ENCODE measurements around the gene PYCARD. TPM values are rescaled to one million over a fixed set of nuclear protein-coding genes. Genes with fewer than 3 reads are reported as not detected.

PYCARD gene
- polyA plus RNA-seq, 1 donor (not counting 4 experiments of a cell fraction or from before 2014, with no cell fraction given), result 58.1 TPM

DNA sequence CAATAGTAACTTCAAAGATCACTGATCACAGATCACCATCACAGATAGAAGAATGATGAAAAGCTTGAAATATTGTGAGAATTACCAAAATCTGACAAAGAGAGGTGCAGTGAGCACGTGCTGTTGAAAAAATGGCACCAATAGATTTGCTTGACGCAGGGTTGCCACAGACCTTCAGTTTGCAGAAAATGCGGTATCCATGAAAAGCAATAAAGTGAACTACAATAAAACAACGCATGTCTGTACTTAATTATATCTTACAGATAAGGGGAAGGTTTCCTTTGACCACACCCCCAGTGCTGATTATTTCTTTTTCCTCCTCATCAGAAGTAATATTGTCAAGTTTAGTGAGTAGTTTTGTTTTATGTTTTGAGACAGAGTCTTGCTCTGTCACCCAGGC lies 35.5 kb upstream of the PYCARD start:
- Histone ChIP-seq H3K27ac (ENCODE audit: control insufficient read depth, insufficient read depth, low read length) (no peak overlapping the region), H4K20me1 (ENCODE audit: control insufficient read depth, extremely low read depth, insufficient read depth, low read length) (no peaks in the 10 kb centered on the region), H2AFZ (ENCODE audit: control insufficient read depth, low read length) (no peak overlapping the region), H3K4me2 (ENCODE audit: control insufficient read depth, extremely low read depth, insufficient read depth, low read depth, low read length) (no peak overlapping the region), H3K4me3 (ENCODE audit: control insufficient read depth in 2 of 3, extremely low read depth in 1 of 3, insufficient read depth in 2 of 3, low read depth in 1 of 3, low read length in 3 of 3) (no peak overlapping the region), H3K79me2 (ENCODE audit: control insufficient read depth, insufficient read depth, low read length) (no peaks in the 10 kb centered on the region), H3K27me3 (ENCODE audit: control insufficient read depth, extremely low read depth, insufficient read depth, low read length) (peaks cover 4% of the 10 kb centered on the region), H3K9me1 (ENCODE audit: control insufficient read depth, extremely low read depth, insufficient read depth, low read length) (no peaks in the 10 kb centered on the region), H3K4me1 (ENCODE audit: control insufficient read depth, extremely low read depth, insufficient read depth, low read length) (no peaks in the 10 kb centered on the region), H3K9ac (ENCODE audit: control insufficient read depth, extremely low read depth, insufficient read depth, low read length) (no peak overlapping the region), H3K9me3 (ENCODE audit: control insufficient read depth, low read depth, low read length) (no peaks in the 10 kb centered on the region), H3K36me3 (ENCODE audit: control insufficient read depth in 2 of 2, extremely low read depth in 1 of 2, insufficient read depth in 2 of 2, low read length in 2 of 2) (no peaks in the 10 kb centered on the region)
- FAIRE-seq (no peak), DNase-seq (ENCODE audit: low read depth, low spot score) (no peak)
- no peak for TF ChIP-seq EZH2 (IDR thresholded peaks at IDR 0.05; ENCODE audit: low read length)
- TF ChIP-seq, protein P1, sequence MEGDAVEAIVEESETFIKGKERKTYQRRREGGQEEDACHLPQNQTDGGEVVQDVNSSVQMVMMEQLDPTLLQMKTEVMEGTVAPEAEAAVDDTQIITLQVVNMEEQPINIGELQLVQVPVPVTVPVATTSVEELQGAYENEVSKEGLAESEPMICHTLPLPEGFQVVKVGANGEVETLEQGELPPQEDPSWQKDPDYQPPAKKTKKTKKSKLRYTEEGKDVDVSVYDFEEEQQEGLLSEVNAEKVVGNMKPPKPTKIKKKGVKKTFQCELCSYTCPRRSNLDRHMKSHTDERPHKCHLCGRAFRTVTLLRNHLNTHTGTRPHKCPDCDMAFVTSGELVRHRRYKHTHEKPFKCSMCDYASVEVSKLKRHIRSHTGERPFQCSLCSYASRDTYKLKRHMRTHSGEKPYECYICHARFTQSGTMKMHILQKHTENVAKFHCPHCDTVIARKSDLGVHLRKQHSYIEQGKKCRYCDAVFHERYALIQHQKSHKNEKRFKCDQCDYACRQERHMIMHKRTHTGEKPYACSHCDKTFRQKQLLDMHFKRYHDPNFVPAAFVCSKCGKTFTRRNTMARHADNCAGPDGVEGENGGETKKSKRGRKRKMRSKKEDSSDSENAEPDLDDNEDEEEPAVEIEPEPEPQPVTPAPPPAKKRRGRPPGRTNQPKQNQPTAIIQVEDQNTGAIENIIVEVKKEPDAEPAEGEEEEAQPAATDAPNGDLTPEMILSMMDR (optimal IDR thresholded peaks at IDR 0.05 in 1 of 3, IDR thresholded peaks at IDR 0.05 in 1 of 3, conservative IDR thresholded peaks at IDR 0.05 in 1 of 3; ENCODE audit: extremely low read depth in 1 of 3, insufficient read depth in 2 of 3, low read length in 3 of 3), result no peak
- dilution Hi-C loops (cut with MboI; ENCODE audit: extremely low pct_ligation_motif_present, low sequenced_read_pairs), result no loop called here

DNA sequence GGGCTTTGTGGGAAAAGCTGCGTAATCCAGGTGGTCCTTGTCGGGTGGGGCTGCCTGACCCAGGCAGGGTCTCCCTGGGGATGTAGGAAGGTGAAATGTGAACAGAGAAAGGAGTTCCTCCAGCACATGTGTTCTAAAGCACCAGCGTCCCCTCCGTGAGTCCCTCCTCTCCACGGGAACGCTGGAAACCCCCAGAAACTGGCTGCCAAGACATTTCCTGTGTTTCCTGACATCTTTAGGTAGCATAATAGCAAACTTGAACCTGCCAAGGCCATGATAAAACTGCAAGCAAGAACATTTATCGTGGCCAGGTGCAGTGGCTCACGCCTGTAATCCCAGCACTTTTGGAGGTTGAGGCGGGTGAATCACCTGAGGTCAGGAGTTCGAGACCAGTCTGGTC lies 26.9 kb upstream of the PYCARD start:
- Histone ChIP-seq H2AFZ (ENCODE audit: control insufficient read depth, low read length) (no peak overlapping the region), H3K4me2 (ENCODE audit: control insufficient read depth, extremely low read depth, insufficient read depth, low read depth, low read length) (no peak overlapping the region), H3K79me2 (ENCODE audit: control insufficient read depth, insufficient read depth, low read length) (no peaks in the 10 kb centered on the region), H4K20me1 (ENCODE audit: control insufficient read depth, extremely low read depth, insufficient read depth, low read length) (no peaks in the 10 kb centered on the region), H3K9ac (ENCODE audit: control insufficient read depth, extremely low read depth, insufficient read depth, low read length) (no peak overlapping the region), H3K9me1 (ENCODE audit: control insufficient read depth, extremely low read depth, insufficient read depth, low read length) (no peaks in the 10 kb centered on the region), H3K4me3 (ENCODE audit: control insufficient read depth in 2 of 3, extremely low read depth in 1 of 3, insufficient read depth in 2 of 3, low read depth in 1 of 3, low read length in 3 of 3) (no peak overlapping the region), H3K27ac (ENCODE audit: control insufficient read depth, insufficient read depth, low read length) (no peak overlapping the region), H3K9me3 (ENCODE audit: control insufficient read depth, low read depth, low read length) (no peaks in the 10 kb centered on the region), H3K4me1 (ENCODE audit: control insufficient read depth, extremely low read depth, insufficient read depth, low read length) (no peaks in the 10 kb centered on the region), H3K27me3 (ENCODE audit: control insufficient read depth, extremely low read depth, insufficient read depth, low read length) (no peaks in the 10 kb centered on the region), H3K36me3 (ENCODE audit: control insufficient read depth in 2 of 2, extremely low read depth in 1 of 2, insufficient read depth in 2 of 2, low read length in 2 of 2) (no peaks in the 10 kb centered on the region)
- dilution Hi-C loops (cut with MboI; ENCODE audit: extremely low pct_ligation_motif_present, low sequenced_read_pairs), result no loop called here
- no peak for TF ChIP-seq EZH2 (IDR thresholded peaks at IDR 0.05; ENCODE audit: low read length)
- TF ChIP-seq, protein P1 (optimal IDR thresholded peaks at IDR 0.05 in 1 of 3, IDR thresholded peaks at IDR 0.05 in 1 of 3, conservative IDR thresholded peaks at IDR 0.05 in 1 of 3; ENCODE audit: extremely low read depth in 1 of 3, insufficient read depth in 2 of 3, low read length in 3 of 3), result no peak
- DNase-seq (ENCODE audit: low read depth, low spot score), result no peak
- FAIRE-seq, result no peak

All from keratinocyte (primary cell).